GM18867 (cell line): ENCODE data around the gene DAP.
"Not testable (repeated sequence)": the region's sequence is repeated elsewhere in the genome, so short reads cannot be mapped to it uniquely, and the experiment has no call there.

Source experiments
- ATAC-seq: cut with Tn5 transposase; IDR thresholded peaks from one replicate; pipeline ENCODE4 v1.9.1; 2021; ENCODE audit warnings: mild to moderate bottlenecking, moderate library complexity; ENCODE audit not compliant: unreplicated experiment

The DAP gene

GRCh38 chr5:10660135-10660534 is 100.9 kb downstream of the DAP start:
- ATAC-seq: no peak

- ATAC-seq: no peak
Observed at GRCh38 chr5:10658265-10658664, 102.8 kb downstream of the DAP start.

DNA sequence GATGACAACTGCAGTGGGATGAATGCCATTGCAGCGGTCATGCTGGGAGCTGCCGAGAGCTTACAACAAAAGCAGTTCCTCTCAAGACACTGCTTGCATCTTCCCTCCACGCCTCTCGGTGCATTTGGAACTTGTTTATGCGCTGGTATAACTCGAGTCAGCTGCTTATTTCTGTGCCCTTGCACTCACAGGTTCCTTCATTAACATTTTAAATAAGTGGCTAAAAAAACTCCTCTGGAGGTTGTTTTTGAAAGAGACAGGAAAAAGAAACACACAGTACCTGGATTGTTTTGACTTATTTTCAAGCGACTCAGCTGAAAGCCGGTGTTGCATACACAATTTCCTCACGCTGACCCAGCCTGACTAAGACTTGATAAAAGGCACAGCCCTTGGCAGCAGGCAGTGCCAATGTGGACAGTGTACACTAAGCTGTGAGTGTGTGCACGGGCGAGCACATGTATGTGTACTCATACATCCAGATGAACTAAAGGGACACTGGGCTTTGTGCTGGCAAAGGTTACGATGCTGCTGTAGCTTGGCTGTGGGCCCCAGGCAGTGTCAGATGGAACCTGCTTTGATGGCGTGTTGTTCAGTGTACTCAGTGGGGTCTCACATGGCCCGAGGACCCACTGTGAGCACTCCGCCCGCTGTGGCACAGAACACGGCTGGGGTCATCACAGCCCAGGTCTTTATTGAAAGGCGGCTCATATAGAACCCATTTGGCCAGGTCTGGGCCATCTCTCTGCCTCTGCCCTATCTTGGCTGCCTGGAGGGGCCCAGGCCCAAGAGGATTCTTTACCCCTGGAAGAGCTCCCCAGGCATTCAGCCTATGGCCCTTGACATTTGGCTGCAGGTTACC is 104.8 kb downstream of the DAP start:
- ATAC-seq: no peak

- ATAC-seq: peak; percentile 76
Observed at GRCh38 chr5:10655161-10655971, 105.7 kb downstream of the DAP start.

DNA sequence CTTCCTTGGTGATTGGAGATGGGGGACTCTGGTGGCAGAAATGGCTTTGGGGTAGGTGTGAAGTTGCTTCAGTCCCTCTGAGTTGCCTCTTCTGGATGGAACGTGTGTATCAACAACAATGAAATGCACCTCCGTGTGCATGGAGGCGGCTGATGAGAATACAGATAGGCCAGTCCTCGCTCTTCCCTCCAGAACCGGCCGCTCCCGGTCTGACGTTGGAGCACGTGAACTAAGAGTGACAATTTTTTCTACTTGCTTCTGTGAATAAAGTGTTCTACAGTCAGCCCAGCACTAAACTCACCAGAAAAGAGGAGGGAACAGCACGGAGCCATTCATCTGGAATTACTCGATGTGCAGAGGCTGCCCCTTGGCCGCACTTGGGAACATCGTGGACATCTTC is 106.5 kb downstream of the DAP start:
- ATAC-seq: no peak

- ATAC-seq: no peak
Observed at GRCh38 chr5:10653751-10654400, 107.2 kb downstream of the DAP start.

DNA sequence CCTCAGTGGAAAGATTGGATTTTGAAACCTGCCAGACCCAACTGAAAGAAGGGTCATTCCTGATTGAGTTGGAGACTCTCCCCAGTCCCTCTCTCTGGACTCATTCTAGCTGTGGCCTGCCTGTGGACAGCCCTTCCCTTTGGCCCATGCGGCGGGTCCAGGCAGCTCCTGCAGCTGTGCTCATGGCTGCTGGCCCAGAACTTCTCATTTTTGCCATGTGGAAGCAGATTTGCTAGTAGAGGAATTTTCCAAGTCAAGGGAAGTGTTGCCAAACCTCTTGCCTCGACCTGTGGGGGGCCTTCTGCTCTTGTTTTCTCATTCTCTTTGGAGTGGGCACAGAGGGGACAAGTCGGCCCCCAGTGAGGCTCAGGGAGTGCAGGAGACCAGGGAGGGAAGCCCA is 108.0 kb downstream of the DAP start:
- ATAC-seq: no peak

- no peak for ATAC-seq
Observed at GRCh38 chr5:10652606-10653005, 108.4 kb downstream of the DAP start.

DNA sequence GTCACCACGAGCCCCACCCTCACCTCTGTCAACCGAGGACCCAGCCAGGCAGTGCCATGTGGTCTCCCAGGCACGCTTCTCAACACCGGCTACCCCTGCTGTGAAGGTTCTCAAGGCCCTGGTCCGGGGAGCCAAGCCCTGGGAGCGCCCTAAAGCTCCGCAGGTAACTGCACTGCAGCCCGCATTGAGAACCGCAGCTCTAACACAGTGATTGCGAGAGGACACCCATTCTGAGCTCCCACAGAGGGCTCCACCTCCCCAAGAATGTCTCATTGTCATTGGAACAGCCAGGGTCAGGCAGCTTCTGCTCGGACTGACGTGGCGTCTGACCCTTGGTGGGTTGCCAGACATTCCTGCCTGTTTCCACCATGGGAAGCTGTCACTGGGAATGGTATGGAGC is 108.9 kb downstream of the DAP start:
- no peak for ATAC-seq

DNA sequence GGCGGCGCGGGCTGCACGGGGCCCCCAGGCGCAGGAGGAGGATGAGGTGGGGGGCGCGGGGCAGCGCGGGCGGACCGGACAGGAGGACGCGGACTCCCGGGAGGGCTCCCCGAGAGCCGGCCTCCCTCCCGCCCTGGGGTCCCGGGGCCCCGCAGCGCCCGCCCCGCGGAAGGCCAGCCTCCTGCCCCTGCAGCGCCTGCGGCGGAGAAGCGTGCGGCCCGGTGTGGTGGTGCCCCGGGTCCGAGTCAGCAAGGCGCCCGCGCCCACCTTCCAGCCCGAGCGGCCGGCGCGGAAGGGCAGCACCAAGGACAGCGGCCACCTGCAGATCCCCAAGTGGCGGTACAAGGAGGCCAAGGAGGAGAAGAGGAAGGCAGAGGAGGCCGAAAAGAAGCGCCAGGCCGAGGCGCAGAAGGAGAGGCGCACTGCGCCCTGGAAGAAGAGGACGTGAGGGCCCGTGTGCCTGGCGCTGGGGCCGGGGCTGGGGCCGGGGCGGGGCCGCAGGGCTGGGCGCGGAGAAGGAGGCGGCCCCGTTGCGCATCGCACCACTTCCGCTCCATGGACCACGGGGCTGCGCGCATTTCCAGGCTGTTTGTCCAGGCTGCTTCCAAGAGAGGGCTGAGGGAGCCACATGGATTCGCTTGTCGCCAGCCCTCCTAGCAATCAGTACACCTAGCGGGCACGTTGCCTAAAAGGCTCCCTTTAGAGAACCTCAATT is 111.2 kb downstream of the DAP start:
- no peak for ATAC-seq

GRCh38 chr5:10648806-10649665 is 112.0 kb downstream of the DAP start:
- ATAC-seq: no peak

GRCh38 chr5:10647640-10648039 is 113.4 kb downstream of the DAP start:
- no peak for ATAC-seq

GRCh38 chr5:10645671-10646070 is 115.4 kb downstream of the DAP start:
- no peak for ATAC-seq

GRCh38 chr5:10645146-10645545 is 115.9 kb downstream of the DAP start:
- no peak for ATAC-seq

DNA sequence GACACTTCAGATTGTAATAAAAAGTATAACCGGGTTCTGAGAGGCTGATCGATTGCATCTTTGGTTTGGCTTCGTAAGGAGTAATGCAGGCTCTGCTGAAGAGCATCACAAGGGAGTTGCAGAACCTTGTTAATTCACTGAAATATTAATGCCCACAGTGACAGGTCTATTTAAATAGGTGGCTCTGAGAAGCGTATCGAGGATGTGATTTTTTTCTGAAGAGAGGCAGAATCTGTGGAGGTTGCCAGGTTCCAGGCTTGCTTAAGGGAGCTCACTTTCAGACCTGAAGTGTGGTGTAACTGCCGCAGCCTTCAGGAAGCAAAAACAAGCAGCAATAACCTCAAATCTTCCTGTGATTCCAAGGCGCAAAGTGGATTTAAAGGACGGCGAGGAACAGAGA is 116.8 kb downstream of the DAP start:
- ATAC-seq: no peak

- no peak for ATAC-seq
Observed at GRCh38 chr5:10642367-10642766, 118.7 kb downstream of the DAP start.

DNA sequence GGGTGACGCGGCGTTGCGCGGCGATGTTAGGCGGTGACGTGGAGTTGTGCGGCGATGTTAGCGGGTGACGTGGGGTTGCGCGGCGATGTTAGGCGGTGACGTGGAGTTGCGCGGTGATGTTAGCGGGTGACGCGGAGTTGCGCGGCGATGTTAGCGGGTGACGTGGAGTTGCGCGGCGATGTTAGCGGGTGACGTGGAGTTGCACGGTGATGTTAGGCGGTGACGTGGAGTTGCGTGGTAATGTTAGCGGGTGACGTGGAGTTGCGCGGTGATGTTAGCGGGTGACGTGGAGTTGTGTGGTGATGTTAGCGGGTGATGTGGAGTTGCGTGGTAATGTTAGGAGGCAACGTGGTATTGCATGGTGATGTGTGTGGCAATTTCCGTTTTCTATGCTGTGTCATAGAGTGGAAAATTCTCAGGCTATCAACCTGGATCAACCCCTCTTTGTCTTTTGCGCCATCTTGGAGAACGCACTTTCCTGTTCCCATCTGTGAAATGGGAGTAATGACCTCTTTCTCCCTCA is 121.1 kb downstream of the DAP start:
- no peak for ATAC-seq

- not testable (repeated sequence) for ATAC-seq
Observed at GRCh38 chr5:10638723-10639122, 122.3 kb downstream of the DAP start.

- no peak for ATAC-seq
Observed at GRCh38 chr5:10637944-10638343, 123.1 kb downstream of the DAP start.
